Measurements from ENCODE around the gene CHST1. TPM values are rescaled to one million over a fixed set of nuclear protein-coding genes. Genes with fewer than 3 reads are reported as not detected.

CHST1 gene
- total and polyA plus RNA-seq, 2 donors (not counting 3 experiments of a cell fraction or from before 2014, with no cell fraction given): 12.6 to 40.5 TPM

DNA sequence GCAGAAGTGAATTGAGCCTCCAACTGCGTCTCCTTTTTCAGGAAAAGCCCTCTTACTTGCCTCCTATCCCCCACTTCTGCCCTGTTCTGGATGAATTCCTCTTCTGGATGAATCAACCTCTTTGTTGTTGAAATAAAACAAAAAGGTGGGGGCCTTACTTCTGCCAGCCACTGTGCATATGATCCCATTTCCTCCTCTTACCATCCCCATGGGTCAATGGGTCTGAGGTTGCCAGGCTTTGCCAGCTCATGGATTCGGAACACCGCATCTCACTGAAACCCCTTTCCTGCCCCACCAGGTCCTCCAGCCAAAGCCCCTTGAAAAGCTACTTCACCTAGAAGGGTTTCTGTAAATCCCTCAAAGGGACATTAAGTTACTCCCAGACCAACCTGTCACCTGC, 3.7 kb upstream of the CHST1 start:
- intact Hi-C loops (cut with micrococcal nuclease) (loop anchor here (10.0 kb wide), 1 partner anchor 714 kb away; the partner anchor contains the start of gene TP53I11), dilution Hi-C loops (cut with MboI; ENCODE audit: extremely low pct_ligation_motif_present, low sequenced_read_pairs) (no loop called here)
- no peaks in the 10 kb centered on the region for H3K9me1 ChIP-seq (replicated peaks; ENCODE audit: control insufficient read depth, extremely low read depth, insufficient read depth, low read length)
- no peaks in the 10 kb centered on the region for H4K20me1 ChIP-seq (replicated peaks; ENCODE audit: control insufficient read depth, extremely low read depth, insufficient read depth, low read length)
- peaks cover 3% of the 10 kb centered on the region for H3K4me1 ChIP-seq (ENCODE audit: control insufficient read depth, extremely low read depth, insufficient read depth, low read length)
- no TSS peak for BruUV-seq (replicated peaks)
- no peak overlapping the region for H3K4me2 ChIP-seq (ENCODE audit: insufficient read depth, low read length)
- no peak for DNase-seq (ENCODE audit: low read depth, low spot score)
- no peak overlapping the region for H3K27ac ChIP-seq (ENCODE audit: insufficient read depth, low read depth, low read length)
- peaks cover 0 to 6% of the 10 kb centered on the region in 2 experiments for H3K27me3 ChIP-seq (ENCODE audit: control insufficient read depth in 2 of 2, insufficient read depth in 2 of 2, low read length in 2 of 2)
- ChIA-PET POLR2A (no interaction called here), CTCF (interaction anchor here (1.0 to 4.3 kb wide), 3 partner anchors 15 to 270 kb away, joined by 3 to 21 read pairs (median 6); no protein-coding TSS in a partner anchor)
- H3K9me3 ChIP-seq (replicated peaks; ENCODE audit: control insufficient read depth, insufficient read depth, low read length): no peaks in the 10 kb centered on the region
- TF ChIP-seq EZH2 (IDR thresholded peaks at IDR 0.05; ENCODE audit: borderline replicate concordance, low read depth, low read length, severe bottlenecking) (peak; percentile 3), POLR2AphosphoS5 (IDR thresholded peaks at IDR 0.05; ENCODE audit: insufficient read depth, low read depth, low read length) (no peak)
- no peak for FAIRE-seq
- no peaks in the 10 kb centered on the region for H3K36me3 ChIP-seq (ENCODE audit: control insufficient read depth in 2 of 2, extremely low read depth in 1 of 2, insufficient read depth in 2 of 2, low read length in 2 of 2)
- peaks cover 2% of the 10 kb centered on the region for H3K79me2 ChIP-seq (ENCODE audit: control insufficient read depth, insufficient read depth, low read length)
- H3K4me3 ChIP-seq (replicated peaks in 1 of 3; ENCODE audit: insufficient read depth in 1 of 3, low read depth in 1 of 3, low read length in 3 of 3): no peak overlapping the region
- no peak overlapping the region for H3K9ac ChIP-seq (replicated peaks; ENCODE audit: extremely low read depth, insufficient read depth, low read length)
- H2AFZ ChIP-seq (ENCODE audit: low read depth, low read length): no peak overlapping the region

GRCh38 chr11:45667929-45668680, 2.7 kb upstream of the CHST1 start:
- intact Hi-C loops (cut with micrococcal nuclease) (loop anchor here (10.0 kb wide), 1 partner anchor 713 kb away; the partner anchor contains the start of gene TP53I11), dilution Hi-C loops (cut with MboI; ENCODE audit: extremely low pct_ligation_motif_present, low sequenced_read_pairs) (no loop called here)

More at GRCh38 chr11:45667929-45668680, 2.7 kb upstream of the CHST1 start:
- DNase-seq (ENCODE audit: low read depth, low spot score) (no peak), FAIRE-seq (no peak)
- Histone ChIP-seq H4K20me1 (replicated peaks; ENCODE audit: control insufficient read depth, extremely low read depth, insufficient read depth, low read length) (no peaks in the 10 kb centered on the region), H3K9ac (replicated peaks; ENCODE audit: extremely low read depth, insufficient read depth, low read length) (no peak overlapping the region), H3K36me3 (ENCODE audit: control insufficient read depth in 2 of 2, extremely low read depth in 1 of 2, insufficient read depth in 2 of 2, low read length in 2 of 2) (no peaks in the 10 kb centered on the region), H3K79me2 (ENCODE audit: control insufficient read depth, insufficient read depth, low read length) (peaks cover 2% of the 10 kb centered on the region), H3K27ac (ENCODE audit: insufficient read depth, low read depth, low read length) (no peak overlapping the region), H3K27me3 (ENCODE audit: control insufficient read depth in 2 of 2, insufficient read depth in 2 of 2, low read length in 2 of 2) (peaks cover 0 to 8% of the 10 kb centered on the region in 2 experiments), H2AFZ (ENCODE audit: low read depth, low read length) (no peak overlapping the region), H3K4me1 (ENCODE audit: control insufficient read depth, extremely low read depth, insufficient read depth, low read length) (peaks cover 14% of the 10 kb centered on the region), H3K9me3 (replicated peaks; ENCODE audit: control insufficient read depth, insufficient read depth, low read length) (no peaks in the 10 kb centered on the region), H3K4me2 (ENCODE audit: insufficient read depth, low read length) (no peak overlapping the region), H3K9me1 (replicated peaks; ENCODE audit: control insufficient read depth, extremely low read depth, insufficient read depth, low read length) (no peaks in the 10 kb centered on the region), H3K4me3 (replicated peaks in 1 of 3; ENCODE audit: insufficient read depth in 1 of 3, low read depth in 1 of 3, low read length in 3 of 3) (no peak overlapping the region)
- CTCF ChIA-PET: interaction anchor here (1.6 to 4.3 kb wide), 2 partner anchors 14 to 104 kb away, joined by 6 to 21 read pairs; no protein-coding TSS in a partner anchor
- no TSS peak for BruUV-seq (replicated peaks)
- TF ChIP-seq POLR2A (IDR thresholded peaks at IDR 0.05; ENCODE audit: low read depth, low read length) (no peak), POLR2AphosphoS5 (IDR thresholded peaks at IDR 0.05; ENCODE audit: insufficient read depth, low read depth, low read length) (no peak)
- TF ChIP-seq, protein P1, sequence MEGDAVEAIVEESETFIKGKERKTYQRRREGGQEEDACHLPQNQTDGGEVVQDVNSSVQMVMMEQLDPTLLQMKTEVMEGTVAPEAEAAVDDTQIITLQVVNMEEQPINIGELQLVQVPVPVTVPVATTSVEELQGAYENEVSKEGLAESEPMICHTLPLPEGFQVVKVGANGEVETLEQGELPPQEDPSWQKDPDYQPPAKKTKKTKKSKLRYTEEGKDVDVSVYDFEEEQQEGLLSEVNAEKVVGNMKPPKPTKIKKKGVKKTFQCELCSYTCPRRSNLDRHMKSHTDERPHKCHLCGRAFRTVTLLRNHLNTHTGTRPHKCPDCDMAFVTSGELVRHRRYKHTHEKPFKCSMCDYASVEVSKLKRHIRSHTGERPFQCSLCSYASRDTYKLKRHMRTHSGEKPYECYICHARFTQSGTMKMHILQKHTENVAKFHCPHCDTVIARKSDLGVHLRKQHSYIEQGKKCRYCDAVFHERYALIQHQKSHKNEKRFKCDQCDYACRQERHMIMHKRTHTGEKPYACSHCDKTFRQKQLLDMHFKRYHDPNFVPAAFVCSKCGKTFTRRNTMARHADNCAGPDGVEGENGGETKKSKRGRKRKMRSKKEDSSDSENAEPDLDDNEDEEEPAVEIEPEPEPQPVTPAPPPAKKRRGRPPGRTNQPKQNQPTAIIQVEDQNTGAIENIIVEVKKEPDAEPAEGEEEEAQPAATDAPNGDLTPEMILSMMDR (IDR thresholded peaks at IDR 0.05; ENCODE audit: extremely low read depth in 1 of 2, insufficient read depth in 1 of 2, low read depth in 1 of 2, low read length in 2 of 2): no peak
- POLR2A ChIA-PET: no interaction called here

All from endothelial cell of umbilical vein (primary cell).